Kasumi-1 (cell line): ENCODE data around the gene TMPRSS9.
"Not testable (repeated sequence)": the region's sequence is repeated elsewhere in the genome, so short reads cannot be mapped to it uniquely, and the experiment has no call there.

Experiments used
- DNase-seq, 2 experiments: peaks; one replicate each; lab custom pipeline; 2025; lab: John Stamatoyannopoulos, UW

Gene TMPRSS9

DNA sequence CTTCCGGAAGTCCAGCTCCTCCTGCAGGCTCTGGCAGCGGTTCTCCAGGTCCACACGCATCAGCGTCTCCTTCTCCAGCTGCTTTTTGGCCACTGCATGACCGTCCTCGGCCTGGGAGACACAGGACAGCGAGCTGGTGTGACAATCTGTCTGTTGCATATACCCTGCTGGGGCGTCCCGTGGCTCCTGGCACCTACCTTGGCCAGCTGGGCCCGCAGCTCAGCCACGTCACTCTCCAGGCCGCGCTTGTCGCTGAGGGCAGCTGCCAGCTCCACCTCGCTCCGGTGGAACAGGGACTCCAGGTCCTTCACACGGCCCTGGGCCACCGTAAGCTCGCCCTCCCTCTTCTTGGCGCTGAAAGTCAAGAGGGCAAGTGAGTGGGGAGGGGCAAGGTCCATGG is 78.1 kb downstream of the TMPRSS9 start:
- DNase-seq = no peak

DNA sequence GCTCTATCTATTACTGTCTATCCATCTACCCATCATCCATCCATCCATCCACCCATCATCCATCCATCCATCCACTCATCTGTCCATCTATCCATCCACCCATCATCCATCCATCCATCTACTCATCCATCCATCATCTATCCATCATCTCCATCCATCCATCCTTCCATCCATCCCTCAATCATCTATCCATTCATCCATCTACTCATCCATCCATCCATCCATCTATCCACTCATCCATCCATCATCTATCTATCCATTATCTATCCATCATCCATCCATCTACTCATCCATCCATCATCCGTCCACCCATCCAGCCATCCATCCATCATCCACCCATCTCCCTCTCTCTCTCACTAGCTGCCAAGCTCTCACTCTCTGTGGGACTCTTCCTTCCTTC is 80.5 kb downstream of the TMPRSS9 start:
- DNase-seq = no peak

DNA sequence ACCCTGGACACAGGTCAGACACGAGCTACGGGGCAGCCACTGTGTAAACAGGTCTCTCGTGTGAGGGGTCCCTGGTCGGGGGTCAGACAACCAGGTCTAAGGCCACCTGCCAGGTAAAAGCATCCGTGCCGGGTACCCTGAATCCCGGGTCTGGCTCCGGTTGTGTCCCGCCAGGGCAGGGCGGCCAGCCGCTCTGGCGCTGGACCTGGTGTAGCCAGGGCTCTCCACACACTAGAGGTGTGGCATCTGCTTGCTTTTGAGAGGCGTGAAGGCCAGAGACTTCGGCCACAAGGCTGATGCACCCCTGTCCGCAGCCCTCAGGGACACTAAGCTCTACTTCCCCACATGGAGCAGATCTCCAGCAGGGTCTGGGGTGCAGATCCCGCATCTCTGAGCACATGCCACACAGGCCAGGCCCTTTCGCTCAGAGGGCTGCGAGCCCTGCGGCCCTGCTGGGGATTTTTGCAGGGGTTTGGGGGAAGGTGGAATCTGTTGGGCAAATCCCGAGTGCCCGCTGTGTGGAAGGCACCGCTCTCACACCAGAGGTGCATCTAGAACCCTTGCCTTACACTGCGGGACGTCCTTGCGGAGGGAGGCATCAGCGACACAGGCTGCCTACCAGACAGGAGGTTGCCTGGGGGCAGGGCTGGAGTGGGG is 81.2 kb downstream of the TMPRSS9 start:
- DNase-seq = no peak

- no peak for DNase-seq
Measured at GRCh38 chr19:2443116-2443784, 83.2 kb downstream of the TMPRSS9 start.

GRCh38 chr19:2443785-2444182 is 83.7 kb downstream of the TMPRSS9 start:
- no peak for DNase-seq

DNA sequence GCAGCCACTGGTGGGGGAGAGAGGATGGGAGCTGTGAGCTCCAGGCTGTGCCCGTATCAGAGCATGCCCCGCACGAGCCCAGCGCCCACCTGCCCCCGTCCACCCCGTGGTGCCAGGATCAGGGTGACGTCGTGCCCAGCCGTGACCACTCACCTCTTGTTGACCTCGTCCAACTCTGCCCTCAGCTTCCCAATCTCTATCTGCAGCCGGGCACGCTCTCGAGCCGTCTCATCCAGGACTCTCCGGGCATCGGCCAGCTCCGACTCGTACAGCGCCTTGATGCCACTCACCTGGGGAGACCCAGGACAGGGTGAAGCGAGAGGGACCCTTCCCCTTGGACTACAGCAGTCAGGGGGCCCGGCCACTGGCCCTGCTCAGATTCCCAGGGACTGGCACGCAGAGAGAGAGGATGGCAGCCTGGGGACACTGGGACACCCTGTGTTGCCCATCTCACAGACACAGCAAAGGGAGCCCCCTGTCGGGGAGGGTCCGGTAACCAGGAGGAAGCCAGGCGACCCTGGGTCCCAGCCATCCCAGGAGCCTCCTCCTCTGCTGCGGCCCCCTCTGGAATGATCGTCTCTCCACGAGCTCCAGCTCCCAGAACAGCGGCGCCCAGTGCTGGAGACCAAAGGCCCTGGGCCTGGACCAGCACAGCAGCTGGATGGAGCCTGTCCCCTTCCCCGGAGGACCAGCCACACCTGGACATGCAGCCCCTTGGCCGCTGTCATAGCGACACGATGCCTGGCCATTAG is 84.4 kb downstream of the TMPRSS9 start:
- DNase-seq = no peak

DNA sequence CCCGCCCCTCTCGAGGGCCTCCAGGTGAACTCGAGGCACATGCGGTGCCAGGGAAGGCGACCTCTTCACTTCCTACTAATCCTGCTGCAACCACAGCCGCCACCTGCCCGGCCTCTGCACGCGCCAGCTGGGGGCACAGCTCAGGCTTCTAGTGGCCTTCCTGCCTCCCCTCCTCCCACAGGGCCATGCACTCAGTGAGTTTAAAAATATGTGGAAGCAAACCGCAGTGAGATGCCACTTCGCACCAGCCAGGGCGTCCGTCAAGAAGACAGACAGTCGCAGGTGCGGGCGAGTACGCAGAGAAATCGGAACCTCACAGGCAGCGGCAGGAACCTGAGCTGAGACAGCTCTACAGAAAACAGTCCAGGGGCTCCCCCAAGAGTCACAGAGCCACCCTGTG is 86.3 kb downstream of the TMPRSS9 start:
- DNase-seq = peak; percentile 26 to 37

GRCh38 chr19:2449019-2449418 is 89.0 kb downstream of the TMPRSS9 start:
- no peak for DNase-seq

GRCh38 chr19:2451138-2451537 is 91.1 kb downstream of the TMPRSS9 start:
- DNase-seq = no peak

DNA sequence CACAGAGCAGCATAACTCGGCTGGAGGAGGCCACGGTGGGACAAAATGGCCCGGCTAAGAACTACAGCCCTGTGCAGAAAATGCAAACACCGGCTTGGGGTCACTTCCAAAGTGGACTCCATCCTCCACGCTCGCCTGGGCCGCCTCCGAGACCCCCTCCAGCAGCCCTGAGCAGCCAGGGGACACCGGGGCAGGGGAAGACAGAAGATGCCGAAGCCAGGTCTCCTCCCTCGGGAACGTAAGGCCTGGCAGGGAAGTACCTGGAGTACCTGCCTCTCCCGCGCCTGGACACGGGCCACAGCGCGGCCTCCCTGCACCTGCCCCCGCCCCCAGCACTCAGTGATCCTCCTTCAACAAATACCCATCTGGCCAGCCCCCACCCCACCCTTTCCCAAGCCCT is 91.7 kb downstream of the TMPRSS9 start:
- no peak for DNase-seq

DNA sequence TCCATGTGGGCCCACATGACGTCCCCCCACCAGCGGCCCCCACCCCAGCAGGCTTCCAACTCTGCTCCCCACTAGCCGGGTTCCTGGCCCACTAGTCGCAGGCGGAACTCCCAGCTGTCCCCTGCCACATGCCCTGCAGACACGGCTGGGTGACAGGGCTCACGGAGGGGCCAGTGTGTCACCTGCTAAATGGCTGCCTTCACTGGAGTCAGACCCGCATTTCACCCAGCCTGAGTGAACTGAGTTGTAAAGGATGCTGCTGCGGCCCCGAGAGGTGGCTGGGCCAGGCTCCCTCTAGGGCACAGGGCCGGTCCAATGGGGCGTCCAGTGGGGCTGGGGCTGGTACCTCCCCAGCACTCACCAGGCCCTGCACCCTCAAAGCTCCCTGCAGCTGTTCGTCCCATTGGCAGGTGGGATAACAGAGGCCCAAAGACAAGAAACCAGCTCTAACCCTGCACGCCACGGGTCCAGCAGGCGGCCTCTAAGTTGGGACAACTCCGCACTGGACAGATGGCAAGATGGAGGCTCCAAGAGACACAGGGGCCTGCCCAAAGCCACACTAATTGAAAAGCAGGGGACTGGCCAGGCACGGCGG is 93.5 kb downstream of the TMPRSS9 start:
- no peak for DNase-seq

GRCh38 chr19:2454199-2454961 is 94.3 kb downstream of the TMPRSS9 start:
- no peak for DNase-seq

GRCh38 chr19:2454962-2455850 is 95.1 kb downstream of the TMPRSS9 start:
- DNase-seq = no peak

- DNase-seq = no peak
Measured at GRCh38 chr19:2455851-2456570, 95.9 kb downstream of the TMPRSS9 start.

- no peak for DNase-seq
Measured at GRCh38 chr19:2457394-2458037, 97.5 kb downstream of the TMPRSS9 start.

GRCh38 chr19:2458054-2458453 is 98.0 kb downstream of the TMPRSS9 start:
- no peak for DNase-seq

DNA sequence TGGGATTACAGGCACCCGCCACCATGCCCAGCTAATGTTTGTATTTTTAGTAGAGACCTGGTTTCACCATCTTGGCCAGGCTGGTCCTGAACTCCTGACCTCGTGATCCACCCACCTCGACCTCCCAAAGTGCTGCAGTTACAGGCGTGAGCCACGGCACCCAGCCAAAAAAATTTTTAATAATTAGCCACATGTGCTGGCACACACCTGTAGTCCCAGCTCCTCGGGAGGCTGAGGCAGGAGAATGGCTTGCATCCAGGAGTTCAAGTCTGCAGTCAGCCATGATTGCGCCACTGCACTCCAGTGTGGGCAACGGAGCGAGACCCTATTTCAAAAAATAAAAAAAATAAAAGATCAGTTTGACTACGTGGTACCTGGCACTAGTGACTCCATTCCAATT is 98.7 kb downstream of the TMPRSS9 start:
- not testable (repeated sequence) for DNase-seq

DNA sequence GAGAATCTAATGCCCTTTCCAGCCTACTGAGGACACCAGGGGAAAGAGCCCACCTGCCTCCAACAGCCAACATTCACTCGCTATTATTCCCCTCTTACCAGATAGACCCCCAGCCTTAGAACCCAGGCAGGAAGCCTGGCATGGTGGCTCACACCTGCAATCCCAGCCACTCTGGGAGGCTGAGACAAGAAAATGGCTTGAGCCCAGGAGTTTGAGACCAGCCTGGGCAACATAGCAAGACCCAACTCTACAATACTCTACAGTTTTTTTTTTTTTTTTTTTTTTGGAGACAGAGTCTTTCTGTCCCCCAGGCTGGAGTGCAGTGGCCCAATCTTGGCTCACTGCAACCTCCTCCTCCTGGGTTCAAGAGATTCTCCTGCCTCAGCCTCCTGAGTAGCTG is 100.2 kb downstream of the TMPRSS9 start:
- no peak for DNase-seq

DNA sequence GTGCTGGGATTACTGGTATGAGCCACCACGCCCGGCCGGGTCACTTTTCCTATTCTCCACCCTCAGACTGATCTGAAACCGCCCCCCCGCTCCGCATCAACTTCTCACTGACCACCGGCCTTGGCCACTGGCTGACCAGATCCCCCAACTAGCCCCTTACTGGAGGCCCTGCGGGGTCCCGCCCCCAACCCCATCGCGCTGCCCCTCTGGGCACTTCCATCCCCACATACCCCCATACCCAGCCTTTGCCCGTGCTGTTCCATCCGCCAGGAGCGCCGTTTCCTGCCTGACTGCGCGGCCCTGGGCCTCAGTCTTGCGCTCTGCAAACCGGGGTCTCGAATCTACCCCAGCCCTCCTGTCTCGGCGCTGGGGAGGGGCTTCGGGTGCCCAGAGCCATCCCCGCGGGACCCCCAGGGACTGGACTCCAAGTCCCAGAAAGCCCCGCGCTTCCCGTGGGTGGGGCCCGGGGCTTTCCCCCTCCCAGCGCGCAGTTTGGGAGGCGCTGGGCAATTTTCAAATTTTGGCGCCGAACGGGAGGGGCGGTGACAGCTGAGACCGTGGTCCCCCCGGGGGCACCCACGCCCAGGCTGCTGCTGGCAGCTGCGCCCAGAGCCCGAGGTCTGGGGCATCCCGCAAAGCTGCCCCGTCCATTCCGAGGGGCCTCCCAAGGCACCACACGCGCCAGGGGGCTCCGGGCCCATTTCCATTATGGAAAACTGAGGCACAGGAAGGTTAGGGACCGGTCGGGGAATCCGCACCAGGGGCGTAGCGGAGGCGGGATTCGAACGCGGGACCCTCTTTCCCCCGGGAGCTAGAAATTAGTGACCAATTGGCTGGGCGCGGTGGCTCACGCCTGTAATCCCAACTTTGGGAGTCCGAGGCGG is 101.9 kb downstream of the TMPRSS9 start:
- peak; percentile 49 to 54 for DNase-seq
